Measurements from ENCODE around the gene KRT8.
A peak's percentile ranks its signal among the peaks of the same experiment; 100 is the strongest.

The KRT8 gene

DNA sequence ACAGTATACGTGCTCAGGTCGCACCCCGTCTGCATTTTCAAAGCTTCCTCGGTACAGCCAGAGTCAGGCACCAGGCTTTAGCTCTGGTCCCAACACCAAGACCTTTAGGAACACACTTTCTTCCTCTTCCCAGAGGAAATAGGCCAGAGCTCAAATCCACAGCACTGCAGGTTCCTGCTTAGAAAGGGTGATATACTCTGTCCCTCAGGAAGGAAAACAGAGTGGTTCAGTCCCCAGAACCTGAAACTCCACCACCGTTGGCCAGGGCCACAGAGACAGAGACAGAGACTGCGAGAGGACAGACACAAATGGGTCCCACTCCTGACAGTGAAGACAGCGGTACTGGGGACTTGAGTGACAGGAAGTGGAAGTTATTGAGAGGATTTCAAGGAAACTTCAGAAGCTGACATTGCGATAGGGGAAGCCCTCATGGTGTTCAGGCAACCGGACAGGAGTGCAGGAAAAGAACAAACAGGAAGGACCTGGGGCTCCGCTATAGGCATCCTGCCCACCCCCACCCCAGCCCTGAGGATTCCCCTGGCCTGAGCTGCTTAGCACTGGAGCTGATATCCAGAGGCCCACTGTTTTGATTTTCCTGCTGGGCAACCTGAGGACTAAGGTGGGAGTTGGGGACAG, 5.5 kb upstream of the KRT8 start:
- no peak overlapping the region for H3K4me3 ChIP-seq (ENCODE audit: low read depth, low read length)
- DNase-seq (ENCODE audit: low read depth): no peak
- TF ChIP-seq, protein P1, sequence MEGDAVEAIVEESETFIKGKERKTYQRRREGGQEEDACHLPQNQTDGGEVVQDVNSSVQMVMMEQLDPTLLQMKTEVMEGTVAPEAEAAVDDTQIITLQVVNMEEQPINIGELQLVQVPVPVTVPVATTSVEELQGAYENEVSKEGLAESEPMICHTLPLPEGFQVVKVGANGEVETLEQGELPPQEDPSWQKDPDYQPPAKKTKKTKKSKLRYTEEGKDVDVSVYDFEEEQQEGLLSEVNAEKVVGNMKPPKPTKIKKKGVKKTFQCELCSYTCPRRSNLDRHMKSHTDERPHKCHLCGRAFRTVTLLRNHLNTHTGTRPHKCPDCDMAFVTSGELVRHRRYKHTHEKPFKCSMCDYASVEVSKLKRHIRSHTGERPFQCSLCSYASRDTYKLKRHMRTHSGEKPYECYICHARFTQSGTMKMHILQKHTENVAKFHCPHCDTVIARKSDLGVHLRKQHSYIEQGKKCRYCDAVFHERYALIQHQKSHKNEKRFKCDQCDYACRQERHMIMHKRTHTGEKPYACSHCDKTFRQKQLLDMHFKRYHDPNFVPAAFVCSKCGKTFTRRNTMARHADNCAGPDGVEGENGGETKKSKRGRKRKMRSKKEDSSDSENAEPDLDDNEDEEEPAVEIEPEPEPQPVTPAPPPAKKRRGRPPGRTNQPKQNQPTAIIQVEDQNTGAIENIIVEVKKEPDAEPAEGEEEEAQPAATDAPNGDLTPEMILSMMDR (IDR thresholded peaks at IDR 0.05; ENCODE audit: insufficient read depth, low read depth, low read length, missing control alignments): no peak

DNA sequence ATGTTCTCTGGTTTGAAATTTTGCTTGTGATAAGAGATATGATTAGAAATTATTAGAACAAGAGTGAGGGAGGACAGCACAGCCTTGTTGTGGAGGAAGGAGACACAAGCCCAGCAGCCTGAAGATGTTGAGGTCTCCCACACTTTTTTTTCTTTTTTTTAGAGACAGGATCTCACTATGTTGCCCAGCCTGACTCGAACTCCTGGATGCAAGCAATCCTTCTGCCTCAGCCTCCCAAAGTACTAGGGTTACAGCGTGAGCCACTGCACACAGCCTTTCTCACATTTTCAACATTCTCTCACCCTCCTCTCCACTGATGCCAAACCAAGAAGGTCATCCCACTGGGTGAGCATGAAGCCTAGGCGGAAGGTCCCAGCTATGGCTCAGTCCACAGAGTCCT, 4.9 kb upstream of the KRT8 start:
- TF ChIP-seq, protein P1 (IDR thresholded peaks at IDR 0.05; ENCODE audit: insufficient read depth, low read depth, low read length, missing control alignments): no peak
- H3K4me3 ChIP-seq (ENCODE audit: low read depth, low read length): no peak overlapping the region
- no peak for DNase-seq (ENCODE audit: low read depth)

DNA sequence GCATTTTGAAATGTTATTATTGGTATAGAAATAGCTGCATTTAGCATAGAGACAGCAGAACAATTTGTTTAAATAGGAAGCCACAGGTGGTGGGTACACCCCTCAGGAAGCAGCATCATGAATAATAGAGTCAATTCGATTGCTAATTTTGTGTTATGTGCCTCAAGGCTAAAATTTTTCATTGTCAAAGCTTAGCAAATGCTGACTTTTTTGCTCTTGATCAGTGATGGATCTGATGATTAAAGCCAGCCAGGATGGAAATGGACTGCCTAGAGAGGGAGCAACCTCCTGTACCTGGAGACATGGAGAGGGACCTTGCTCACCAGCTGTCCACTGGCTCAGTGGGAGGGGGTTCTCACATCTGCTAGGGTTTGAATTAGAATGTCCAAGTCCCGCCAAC, 4.5 kb upstream of the KRT8 start:
- H3K4me3 ChIP-seq (ENCODE audit: low read depth, low read length): no peak overlapping the region
- DNase-seq (ENCODE audit: low read depth): no peak
- TF ChIP-seq, protein P1 (IDR thresholded peaks at IDR 0.05; ENCODE audit: insufficient read depth, low read depth, low read length, missing control alignments): no peak

DNA sequence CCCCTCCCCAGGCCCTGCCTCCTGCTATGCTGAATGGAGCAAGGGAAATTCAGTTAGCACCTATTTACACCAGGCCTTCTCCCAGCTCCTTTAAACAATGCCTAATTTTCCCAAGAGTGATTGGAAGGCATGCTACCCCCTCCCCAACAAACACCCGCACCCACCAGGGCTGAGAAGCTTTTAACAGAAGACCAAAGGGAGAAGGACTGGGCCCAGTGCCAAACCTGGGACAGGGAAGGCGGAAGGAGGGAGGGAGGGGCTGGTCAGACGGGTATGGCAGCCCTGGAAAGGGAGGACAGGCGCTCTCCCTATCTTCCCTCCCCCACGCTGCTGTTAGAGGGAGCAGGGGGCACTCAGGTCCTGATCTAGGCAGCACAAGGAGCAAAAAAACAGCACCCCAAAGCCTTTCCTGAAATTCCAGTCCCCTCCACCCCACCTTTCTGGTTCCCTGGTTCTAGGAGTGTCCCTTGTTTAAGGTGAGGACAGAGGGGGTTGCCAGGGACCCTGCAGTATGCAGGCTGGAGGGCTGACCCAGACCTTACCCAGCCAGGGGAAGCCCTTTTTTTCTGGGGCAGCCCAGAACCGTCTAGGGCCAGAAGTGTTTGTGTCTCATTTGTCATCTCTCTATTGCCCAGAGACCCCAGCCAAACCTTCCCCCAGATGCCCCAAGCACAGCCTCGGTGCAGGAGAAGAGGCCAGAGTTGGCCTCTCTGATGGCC, 2.4 kb upstream of the KRT8 start:
- TF ChIP-seq, protein P1 (IDR thresholded peaks at IDR 0.05; ENCODE audit: insufficient read depth, low read depth, low read length, missing control alignments): no peak
- H3K4me3 ChIP-seq (ENCODE audit: low read depth, low read length): no peak overlapping the region
- DNase-seq (ENCODE audit: low read depth): no peak

DNA sequence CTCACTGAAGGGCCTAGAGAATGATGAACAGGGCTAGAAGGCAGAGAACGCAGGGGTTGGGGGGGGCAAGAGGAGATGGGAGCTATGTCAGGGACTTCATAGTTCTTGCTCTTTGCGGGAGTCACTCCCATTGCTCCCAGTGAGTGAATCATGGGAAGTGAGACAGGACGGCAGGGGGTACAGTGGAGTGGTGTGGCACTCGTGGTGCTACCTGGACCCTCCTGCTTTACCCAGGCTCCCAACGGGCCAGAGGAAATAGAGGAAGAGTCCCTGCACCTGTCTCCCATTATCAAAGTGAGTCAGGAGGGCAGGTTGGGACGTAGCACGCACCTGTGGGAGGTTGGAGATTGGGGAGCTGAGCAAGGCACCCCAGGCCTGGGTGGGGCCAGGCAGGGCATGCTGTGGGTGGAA, 1.3 kb upstream of the KRT8 start:
- no peak overlapping the region for H3K4me3 ChIP-seq (ENCODE audit: low read depth, low read length)
- no peak for DNase-seq (ENCODE audit: low read depth)
- TF ChIP-seq, protein P1 (IDR thresholded peaks at IDR 0.05; ENCODE audit: insufficient read depth, low read depth, low read length, missing control alignments): no peak

DNA sequence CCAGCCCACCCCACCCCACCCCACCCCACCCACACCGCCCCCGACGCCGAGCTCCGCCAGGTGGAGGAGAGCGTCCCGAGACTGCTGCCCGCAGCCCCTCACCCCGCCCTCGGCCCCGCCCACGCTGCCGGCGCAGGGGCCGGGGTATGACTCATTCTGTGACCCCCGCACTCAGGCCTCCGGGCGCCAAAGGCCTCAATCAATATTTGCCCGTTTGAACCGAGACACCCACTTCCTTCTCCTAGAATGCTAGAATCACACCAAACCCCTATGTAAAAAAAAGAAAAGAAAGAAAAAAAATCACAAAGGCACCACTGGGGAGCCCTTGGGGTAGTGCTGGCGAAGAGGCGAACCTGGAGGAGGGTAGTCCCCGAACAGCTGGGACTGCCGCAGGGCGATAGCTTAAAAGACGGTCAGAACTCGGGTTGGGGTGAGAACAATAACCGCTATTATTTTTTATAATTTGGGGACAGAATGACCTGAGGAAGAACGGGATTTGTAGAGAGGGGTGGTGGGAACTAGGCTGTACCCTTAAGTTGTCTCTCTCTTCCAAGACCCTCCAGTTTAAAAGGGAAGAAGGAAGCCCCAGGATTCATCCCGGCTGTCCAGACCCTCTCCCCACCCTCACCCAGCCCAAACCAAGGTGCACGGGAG, 894 bp downstream of the KRT8 start:
- no peak overlapping the region for H3K4me3 ChIP-seq (ENCODE audit: low read depth, low read length)
- DNase-seq (ENCODE audit: low read depth): peak; percentile 21

More for the DNA sequence above, 894 bp downstream of the KRT8 start:
- TF ChIP-seq, protein P1 (IDR thresholded peaks at IDR 0.05; ENCODE audit: insufficient read depth, low read depth, low read length, missing control alignments): no peak
